H9 (cell line): Measurements from ENCODE around the gene GSTT2B. TPM values are rescaled to one million over a fixed set of nuclear protein-coding genes. Genes with fewer than 3 reads are reported as not detected.

Experiments
- DNase-seq: peaks from one replicate; pipeline ENCODE4 v3.0.0-alpha.2; 2017
- H2AFZ ChIP-seq: one replicate; pipeline ENCODE4 v1.6.1; 2013; ENCODE audit warnings: mild to moderate bottlenecking, low read length, control low read depth, moderate library complexity
- H2AK5ac ChIP-seq: 2 replicates; pipeline ENCODE4 v1.6.1; 2013; ENCODE audit warnings: low read length, control low read depth, mixed read lengths; ENCODE audit not compliant: insufficient read length
- H2BK120ac ChIP-seq: one replicate; pipeline ENCODE4 v1.6.1; 2013; ENCODE audit warnings: low read depth, mild to moderate bottlenecking, low read length, control low read depth, inconsistent platforms; ENCODE audit not compliant: poor library complexity, severe bottlenecking
- H2BK12ac ChIP-seq: 2 replicates; pipeline ENCODE4 v1.6.1; 2013; ENCODE audit warnings: low read length, control low read depth, mixed read lengths, low read depth; ENCODE audit not compliant: insufficient read length
- H2BK15ac ChIP-seq: 2 replicates; pipeline ENCODE4 v1.6.1; 2013; ENCODE audit warnings: low read depth, low read length, control low read depth
- H2BK20ac ChIP-seq: one replicate; pipeline ENCODE4 v1.6.1; 2013; ENCODE audit warnings: low read depth, mild to moderate bottlenecking, low read length, control low read depth, inconsistent platforms; ENCODE audit not compliant: poor library complexity, severe bottlenecking
- H2BK5ac ChIP-seq: 2 replicates; pipeline ENCODE4 v1.6.1; 2013; ENCODE audit warnings: low read length, control low read depth, mixed read lengths; ENCODE audit not compliant: insufficient read length
- H3K14ac ChIP-seq: 2 replicates; pipeline ENCODE4 v1.6.1; 2013; ENCODE audit warnings: low read length, control low read depth; ENCODE audit not compliant: insufficient read depth
- H3K18ac ChIP-seq: 2 replicates; pipeline ENCODE4 v1.6.1; 2013; ENCODE audit warnings: low read depth, mild to moderate bottlenecking, mixed read lengths, low read length, control low read depth; ENCODE audit not compliant: insufficient read length
- H3K23ac ChIP-seq: 2 replicates; pipeline ENCODE4 v1.6.1; 2013; ENCODE audit warnings: low read length, control low read depth, mixed read lengths, low read depth; ENCODE audit not compliant: insufficient read length
- H3K23me2 ChIP-seq: 2 replicates; pipeline ENCODE4 v1.6.1; 2013; ENCODE audit warnings: low read depth, mild to moderate bottlenecking, mixed read lengths, low read length, control low read depth; ENCODE audit not compliant: insufficient read length, poor library complexity, severe bottlenecking
- H3K27ac ChIP-seq: 2 replicates; pipeline ENCODE4 v1.5.1; 2013; ENCODE audit warnings: low read length, control low read depth, mixed read lengths, low read depth; ENCODE audit not compliant: insufficient read length
- H3K27me3 ChIP-seq: 2 replicates; pipeline ENCODE4 v1.6.1; 2013; ENCODE audit warnings: low read length, control low read depth, inconsistent platforms; ENCODE audit not compliant: insufficient read depth
- H3K4ac ChIP-seq: 2 replicates; pipeline ENCODE4 v1.6.1; 2013; ENCODE audit warnings: low read depth, mild to moderate bottlenecking, control low read depth, inconsistent platforms, low read length, moderate library complexity
- H3K4me1 ChIP-seq: 2 replicates; pipeline ENCODE4 v1.6.1; 2013; ENCODE audit warnings: low read length, control low read depth, inconsistent platforms; ENCODE audit not compliant: insufficient read depth
- H3K4me2 ChIP-seq: 2 replicates; pipeline ENCODE4 v1.6.1; 2013; ENCODE audit warnings: low read length, control low read depth, mixed read lengths; ENCODE audit not compliant: insufficient read length, insufficient read depth
- H3K56ac ChIP-seq: 2 replicates; pipeline ENCODE4 v1.6.1; 2013; ENCODE audit warnings: low read depth, mild to moderate bottlenecking, mixed read lengths, low read length, control low read depth; ENCODE audit not compliant: insufficient read length
- H3K79me1 ChIP-seq: 2 replicates; pipeline ENCODE4 v1.6.1; 2013; ENCODE audit warnings: low read depth, mild to moderate bottlenecking, moderate library complexity, low read length, control low read depth, inconsistent platforms; ENCODE audit not compliant: insufficient read depth, poor library complexity, severe bottlenecking
- H3K79me2 ChIP-seq: 2 replicates; pipeline ENCODE4 v1.6.1; 2013; ENCODE audit warnings: low read length, control low read depth, inconsistent platforms; ENCODE audit not compliant: insufficient read depth
- H3K9ac ChIP-seq: 2 replicates; pipeline ENCODE4 v1.6.1; 2013; ENCODE audit warnings: low read length, control low read depth, mixed read lengths; ENCODE audit not compliant: insufficient read length; ENCODE audit errors: extremely low read depth
- H3K9me3 ChIP-seq: one replicate; pipeline ENCODE4 v1.6.1; 2013; ENCODE audit warnings: low read depth, low read length, inconsistent platforms; ENCODE audit not compliant: control insufficient read depth
- H3T11ph ChIP-seq: one replicate; pipeline ENCODE4 v1.6.1; 2013; ENCODE audit warnings: mild to moderate bottlenecking, low read length, control low read depth, inconsistent platforms
- H4K20me1 ChIP-seq: one replicate; pipeline ENCODE4 v1.6.1; 2013; ENCODE audit not compliant: control insufficient read depth, insufficient read length, insufficient read depth
- H4K5ac ChIP-seq: 2 replicates; pipeline ENCODE4 v1.6.1; 2013; ENCODE audit warnings: low read depth, mild to moderate bottlenecking, mixed read lengths, low read length, control low read depth; ENCODE audit not compliant: insufficient read length
- H4K8ac ChIP-seq: replicated peaks from 2 replicates; pipeline ENCODE4 v1.6.1; 2013; ENCODE audit warnings: low read length, control low read depth, mixed read lengths, low read depth; ENCODE audit not compliant: insufficient read length
- H4K91ac ChIP-seq: 2 replicates; pipeline ENCODE4 v1.6.1; 2013; ENCODE audit warnings: low read depth, mild to moderate bottlenecking, moderate library complexity, mixed read lengths, low read length, control low read depth; ENCODE audit not compliant: insufficient read length
- H3K27ac Mint-ChIP-seq, 3 experiments: 2 replicates in 2 of 3; 3 replicates in 1 of 3; pipeline ENCODE4 v1.8.0; 2020 to 2021; ENCODE audit warnings: mixed read lengths in 3 of 3, mild to moderate bottlenecking in 1 of 3, moderate library complexity in 1 of 3
- H3K27me3 Mint-ChIP-seq: 2 replicates; pipeline ENCODE4 v1.8.0; 2021; ENCODE audit warnings: low read depth, mild to moderate bottlenecking, moderate library complexity, mixed read lengths
- H3K36me3 Mint-ChIP-seq, 3 experiments: 2 replicates in 2 of 3; 3 replicates in 1 of 3; pipeline ENCODE4 v1.8.0; 2020 to 2021; ENCODE audit warnings: low read depth in 3 of 3, mixed read lengths in 3 of 3; ENCODE audit not compliant: insufficient read depth in 1 of 3
- H3K4me1 Mint-ChIP-seq, 2 experiments: 2 replicates each; pipeline ENCODE4 v1.8.0; 2020; ENCODE audit warnings: mixed read lengths in 2 of 2
- H3K4me3 Mint-ChIP-seq, 2 experiments: 2 replicates in 1 of 2; 3 replicates in 1 of 2; pipeline ENCODE4 v1.8.0; 2020 to 2021; ENCODE audit warnings: mild to moderate bottlenecking in 2 of 2, mixed read lengths in 2 of 2, moderate library complexity in 1 of 2
- H3K9me3 Mint-ChIP-seq, 2 experiments: 2 replicates in 1 of 2; 3 replicates in 1 of 2; pipeline ENCODE4 v1.8.0; 2020; ENCODE audit warnings: mild to moderate bottlenecking in 2 of 2, mixed read lengths in 2 of 2, moderate library complexity in 1 of 2
- CTCF ChIP-seq: fragments of 200-600 bp; sonication (generic); conservative IDR thresholded peaks from 3 replicates; pipeline ENCODE4 v1.8.0; 2021; ENCODE audit warnings: antibody characterized with exemption, mild to moderate bottlenecking
- WGBS: extraction: QIAGEN DNeasy Blood & Tissue Kit; methylation state at CpG from one replicate; pipeline ENCODE4 v1.1.7; 2013; ENCODE audit warnings: missing lambda C conversion rate, low lambda C conversion rate, mixed read lengths; ENCODE audit not compliant: insufficient read length; ENCODE audit errors: extremely low coverage; 5-methylcytosine and 5-hydroxymethylcytosine counted together
- total RNA-seq: library from RNA; stranded (reverse); gene quantifications from 2 replicates; pipeline ENCODE4 v1.2.1, GENCODE V29; 2021

GSTT2B gene
- total RNA-seq, 1 experiment from 2014 or later, result 4.5 TPM

- WGBS, result no CpG with 5 or more reads among the region's 6 CpGs
- H3K4me3 Mint-ChIP-seq, result no peak overlapping the region
Observed at GRCh38 chr22:23925020-23925606, 35.9 kb downstream of the GSTT2B start.

More at GRCh38 chr22:23925020-23925606, 35.9 kb downstream of the GSTT2B start:
- Histone ChIP-seq H3K27ac (no peak overlapping the region), H4K8ac (no peak overlapping the region), H3T11ph (no peak overlapping the region), H3K56ac (no peak overlapping the region), H3K9me3 (no peaks in the 10 kb centered on the region), H4K20me1 (no peaks in the 10 kb centered on the region), H2BK20ac (no peak overlapping the region), H3K23ac (no peak overlapping the region), H4K91ac (no peak overlapping the region), H2BK120ac (no peak overlapping the region), H3K4me2 (no peak overlapping the region), H3K23me2 (no peaks in the 10 kb centered on the region), H3K79me2 (no peaks in the 10 kb centered on the region), H3K18ac (no peak overlapping the region), H2BK5ac (no peak overlapping the region), H2BK12ac (no peak overlapping the region), H3K79me1 (no peaks in the 10 kb centered on the region), H4K5ac (no peak overlapping the region), H2AFZ (no peak overlapping the region), H2AK5ac (no peak overlapping the region), H3K27me3 (no peaks in the 10 kb centered on the region), H3K9ac (no peak overlapping the region), H3K4me1 (no peaks in the 10 kb centered on the region), H2BK15ac (no peak overlapping the region), H3K4ac (no peak overlapping the region), H3K14ac (no peak overlapping the region)
- peaks cover 70 to 85% (median 73%) of the 10 kb centered on the region in 3 experiments for H3K36me3 Mint-ChIP-seq
- no peak overlapping the region for H3K27ac Mint-ChIP-seq
- H3K9me3 Mint-ChIP-seq, result peaks cover 6% of the 10 kb centered on the region in 2 experiments; a peak in 4 of 5 replicates
- H3K27me3 Mint-ChIP-seq, result no peaks in the 10 kb centered on the region
- DNase-seq, result no peak
- TF ChIP-seq CTCF, result no peak
- H3K4me1 Mint-ChIP-seq, result peaks cover 0 to 3% of the 10 kb centered on the region in 2 experiments; a peak in 1 of 4 replicates
